Measurements from ENCODE around the gene SLIT1. TPM values are rescaled to one million over a fixed set of nuclear protein-coding genes. Genes with fewer than 3 reads are reported as not detected.

The SLIT1 gene
- total and polyA plus RNA-seq, 8 donors = 0.20 to 7.0 (median 3.7) TPM

- H3K9me3 ChIP-seq = no peaks in the 10 kb centered on the region
- ATAC-seq = peak; percentile 28
- H3K36me3 ChIP-seq = no peaks in the 10 kb centered on the region
- H3K4me3 ChIP-seq = no peak overlapping the region
- no peak overlapping the region for H3K27ac ChIP-seq
- intact Hi-C loops (cut with DNase I) = no loop called here
- H3K27me3 ChIP-seq = no peaks in the 10 kb centered on the region
- no peaks in the 10 kb centered on the region for H3K4me1 ChIP-seq
- no peak for TF ChIP-seq CTCF (IDR thresholded peaks at IDR 0.05)
- DNase-seq = peak in 2 of 4 donors; percentile 60 to 67
These were observed 54.1 kb downstream of the SLIT1 start for GRCh38 chr10:97131666-97132065.

- intact Hi-C loops (cut with DNase I) = no loop called here
- H3K36me3 ChIP-seq = no peaks in the 10 kb centered on the region
- H3K4me3 ChIP-seq = no peak overlapping the region
- H3K4me1 ChIP-seq = no peaks in the 10 kb centered on the region
- no peaks in the 10 kb centered on the region for H3K9me3 ChIP-seq
- H3K27ac ChIP-seq = no peak overlapping the region
- no peak for TF ChIP-seq CTCF (IDR thresholded peaks at IDR 0.05)
- DNase-seq (no peak), ATAC-seq (no peak)
- no peaks in the 10 kb centered on the region for H3K27me3 ChIP-seq
These were observed 54.6 kb downstream of the SLIT1 start for GRCh38 chr10:97131181-97131628.

- H3K27me3 ChIP-seq = no peaks in the 10 kb centered on the region
- peak in 2 of 4 donors; percentile 65 to 70 for DNase-seq
- intact Hi-C loops (cut with DNase I) = no loop called here
- no peak overlapping the region for H3K27ac ChIP-seq
- no peaks in the 10 kb centered on the region for H3K9me3 ChIP-seq
- TF ChIP-seq CTCF (IDR thresholded peaks at IDR 0.05) = no peak
- no peaks in the 10 kb centered on the region for H3K36me3 ChIP-seq
- no peak overlapping the region for H3K4me3 ChIP-seq
- ATAC-seq = peak; percentile 88
- H3K4me1 ChIP-seq = no peaks in the 10 kb centered on the region
These were observed 56.1 kb downstream of the SLIT1 start for GRCh38 chr10:97129666-97130065.

- H3K4me1 ChIP-seq = no peaks in the 10 kb centered on the region
- TF ChIP-seq CTCF (IDR thresholded peaks at IDR 0.05) = no peak
- H3K9me3 ChIP-seq = no peaks in the 10 kb centered on the region
- H3K27ac ChIP-seq = no peak overlapping the region
- no peaks in the 10 kb centered on the region for H3K27me3 ChIP-seq
- intact Hi-C loops (cut with DNase I) = no loop called here
- no peak overlapping the region for H3K4me3 ChIP-seq
- ATAC-seq (no peak), DNase-seq (no peak)
- no peaks in the 10 kb centered on the region for H3K36me3 ChIP-seq
These were observed 57.1 kb downstream of the SLIT1 start for GRCh38 chr10:97128516-97129154.

GRCh38 chr10:97128039-97128492 lies 57.7 kb downstream of the SLIT1 start:
- Histone ChIP-seq H3K27ac (no peak overlapping the region), H3K4me1 (no peaks in the 10 kb centered on the region), H3K9me3 (no peaks in the 10 kb centered on the region), H3K4me3 (no peak overlapping the region), H3K36me3 (no peaks in the 10 kb centered on the region), H3K27me3 (no peaks in the 10 kb centered on the region)
- intact Hi-C loops (cut with DNase I) = no loop called here
- no peak for ATAC-seq
- no peak for DNase-seq
- TF ChIP-seq CTCF (IDR thresholded peaks at IDR 0.05) = no peak
